HG02623 (cell line): ENCODE measurements around the gene VWC2.
"Not testable (repeated sequence)": the region's sequence is repeated elsewhere in the genome, so short reads cannot be mapped to it uniquely, and the experiment has no call there.

Experiments used
- ATAC-seq: cut with Tn5 transposase; IDR thresholded peaks from one replicate; pipeline ENCODE4 v1.9.1; 2021; ENCODE audit warnings: moderate library complexity; ENCODE audit not compliant: unreplicated experiment

Gene VWC2

DNA sequence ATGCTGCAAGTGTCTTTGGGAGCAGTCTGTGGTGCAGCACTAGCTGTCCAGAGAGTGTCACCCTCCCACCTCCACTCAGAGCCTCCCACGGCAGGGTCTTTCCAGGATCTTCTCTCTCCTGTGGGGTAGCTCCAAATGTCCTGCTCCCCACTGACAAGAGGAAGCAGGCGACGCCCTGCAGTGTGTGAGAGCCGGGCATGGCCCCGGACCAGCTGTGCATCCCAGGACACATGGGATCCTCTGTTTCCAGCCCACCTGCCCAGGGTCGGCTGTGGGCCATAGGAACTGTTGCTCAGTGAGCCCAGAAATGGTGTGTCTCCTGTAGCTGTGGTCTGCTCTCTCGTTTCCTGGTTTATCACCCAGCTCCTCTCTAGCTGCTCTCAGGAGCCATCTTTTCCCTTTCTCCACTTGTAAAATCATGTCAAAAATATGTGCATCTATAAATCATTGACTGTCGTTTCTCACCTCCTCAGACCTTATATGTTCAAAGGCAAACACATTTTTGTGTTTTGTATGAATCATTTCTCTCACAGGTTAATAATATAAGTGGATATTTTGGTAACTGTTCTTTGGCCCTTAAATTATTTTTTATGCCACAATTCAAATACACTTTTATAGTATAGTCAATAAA, 74.9 kb downstream of the VWC2 start:
- ATAC-seq: no peak

DNA sequence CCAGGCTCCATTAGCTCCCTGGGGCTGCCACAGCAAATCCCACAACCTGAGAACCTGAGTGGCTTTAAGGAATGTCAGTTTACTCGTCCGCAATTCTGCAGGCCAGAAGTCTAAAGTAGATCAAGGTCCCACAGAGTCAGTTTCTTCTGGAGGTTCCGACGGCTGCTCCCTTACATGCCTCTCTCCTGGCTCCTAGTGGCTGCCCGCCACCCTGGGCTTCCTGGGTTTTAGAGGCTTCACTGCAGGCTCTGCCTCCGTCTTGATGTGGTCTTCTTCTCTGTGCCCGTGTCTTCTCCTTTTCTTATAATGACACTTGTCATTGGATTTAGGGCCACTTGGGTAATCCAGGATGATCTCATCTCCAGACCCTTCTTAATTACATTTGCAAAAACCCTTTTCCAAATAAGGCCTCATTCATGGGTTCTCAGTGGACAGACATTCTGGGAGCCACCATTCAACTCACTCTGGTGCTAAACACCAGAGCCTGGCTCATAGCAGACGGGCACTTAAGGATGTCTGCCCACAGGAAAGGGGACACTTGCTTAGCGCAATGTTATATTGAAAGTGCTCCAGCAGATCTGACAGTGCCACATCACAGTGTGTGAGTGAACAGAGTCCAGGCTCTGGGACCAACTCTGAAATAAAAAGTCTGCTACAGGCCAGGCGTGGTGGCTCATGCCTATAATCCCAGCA, 77.6 kb downstream of the VWC2 start:
- no peak for ATAC-seq

GRCh38 chr7:49851614-49851934, 78.1 kb downstream of the VWC2 start:
- ATAC-seq: not testable (repeated sequence)

GRCh38 chr7:49852619-49853462, 79.4 kb downstream of the VWC2 start:
- ATAC-seq: peak; percentile 82

DNA sequence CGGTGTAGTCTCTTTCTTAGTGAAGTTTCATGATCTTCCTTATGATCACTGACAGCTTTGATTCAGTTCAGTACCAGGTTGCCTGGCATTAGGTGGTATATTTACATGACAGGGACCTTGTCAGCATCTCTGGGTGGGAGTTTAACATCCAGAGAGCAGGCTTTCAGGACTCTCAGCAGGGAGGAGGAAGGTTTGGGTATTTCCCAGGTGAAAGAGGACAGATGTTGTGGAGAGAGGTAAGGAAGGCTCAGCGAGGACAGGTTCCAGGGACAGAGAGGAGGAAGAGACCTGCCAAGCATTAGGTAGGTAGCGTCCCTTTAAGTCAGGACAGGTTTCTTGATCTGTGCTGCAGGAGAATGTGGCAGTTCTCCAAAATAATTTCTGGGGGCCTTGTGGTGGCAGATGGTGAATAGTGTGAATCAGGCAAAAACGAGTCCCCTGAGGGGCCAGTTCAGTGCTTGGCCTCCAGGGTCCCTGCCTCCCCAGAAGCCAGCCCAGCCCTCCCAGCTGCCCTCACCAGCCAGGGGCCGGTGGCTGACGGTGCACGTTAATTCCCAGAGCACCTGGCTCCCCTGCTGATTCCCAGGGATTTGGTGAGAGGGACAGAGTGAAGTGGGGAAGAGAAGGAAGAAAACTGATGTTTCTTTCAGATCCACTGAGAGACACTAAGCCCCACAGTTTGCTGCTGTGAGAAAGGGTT, 82.0 kb downstream of the VWC2 start:
- ATAC-seq: no peak

DNA sequence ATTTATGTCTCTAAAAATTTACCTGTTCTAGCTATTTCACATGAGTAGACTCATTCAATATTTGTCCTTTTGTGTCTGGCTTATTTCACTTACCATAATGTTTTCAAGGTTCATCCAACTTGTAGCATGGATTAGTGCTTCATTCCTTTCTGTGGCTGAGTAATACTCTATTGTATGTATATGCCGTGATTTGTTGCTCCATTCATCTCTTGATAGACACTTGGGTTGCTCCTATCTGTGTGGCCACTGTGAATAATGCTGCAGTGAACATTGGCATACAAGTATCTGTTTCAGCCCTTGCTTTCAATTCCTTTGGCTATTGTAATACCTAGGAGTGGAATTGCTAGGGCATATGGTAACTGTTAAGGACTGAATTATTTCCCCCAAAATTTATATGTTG, 86.9 kb downstream of the VWC2 start:
- no peak for ATAC-seq

- ATAC-seq: no peak
Observed at GRCh38 chr7:49866076-49866735, 92.8 kb downstream of the VWC2 start.

DNA sequence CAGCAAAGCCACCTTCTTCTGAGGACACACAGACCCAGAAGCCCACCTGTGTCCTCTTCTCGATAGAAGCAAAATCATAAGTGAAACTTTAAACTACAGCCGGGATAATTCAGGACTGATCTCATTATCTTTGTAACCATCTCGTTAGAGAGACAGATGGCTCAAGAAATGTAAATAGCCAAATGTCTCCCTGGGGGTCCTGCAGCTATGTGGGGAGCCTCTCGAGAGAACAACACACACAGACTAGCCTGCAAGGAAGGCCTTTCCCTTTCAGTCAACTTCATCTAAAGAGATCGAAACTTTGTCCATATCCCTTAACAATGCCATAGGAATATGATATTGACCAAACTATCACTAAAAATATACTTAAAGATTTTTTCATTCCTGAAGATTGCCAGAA, 93.5 kb downstream of the VWC2 start:
- ATAC-seq: no peak

GRCh38 chr7:49873420-49873819, 100.0 kb downstream of the VWC2 start:
- no peak for ATAC-seq

GRCh38 chr7:49875336-49875735, 101.9 kb downstream of the VWC2 start:
- ATAC-seq: no peak

- ATAC-seq: no peak
Observed at GRCh38 chr7:49876202-49876601, 102.8 kb downstream of the VWC2 start.

- ATAC-seq: no peak
Observed at GRCh38 chr7:49878089-49878488, 104.7 kb downstream of the VWC2 start.

GRCh38 chr7:49878627-49879026, 105.2 kb downstream of the VWC2 start:
- no peak for ATAC-seq

- ATAC-seq: no peak
Observed at GRCh38 chr7:49883933-49884332, 110.5 kb downstream of the VWC2 start.

- no peak for ATAC-seq
Observed at GRCh38 chr7:49885593-49886285, 112.3 kb downstream of the VWC2 start.

DNA sequence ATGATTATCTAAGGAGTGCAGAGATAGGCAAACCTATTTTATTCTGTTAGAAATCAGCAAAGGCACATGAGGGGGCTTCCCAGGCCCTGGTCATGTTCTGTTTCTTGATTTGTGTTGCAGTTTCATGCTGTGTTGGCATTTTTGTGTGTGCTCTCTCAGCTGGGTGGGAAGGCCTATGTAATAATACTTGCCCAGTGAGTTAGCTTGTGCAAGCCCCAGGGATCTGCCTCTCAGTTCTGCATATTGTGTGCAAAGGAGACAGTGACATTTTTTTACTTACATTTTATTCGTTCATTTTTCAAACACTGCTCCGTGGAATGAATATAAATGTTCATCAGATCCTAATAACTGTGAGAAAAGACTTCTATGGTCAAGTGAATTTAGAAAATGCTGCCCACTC, 119.0 kb downstream of the VWC2 start:
- ATAC-seq: no peak

GRCh38 chr7:49893131-49893530, 119.7 kb downstream of the VWC2 start:
- ATAC-seq: no peak

DNA sequence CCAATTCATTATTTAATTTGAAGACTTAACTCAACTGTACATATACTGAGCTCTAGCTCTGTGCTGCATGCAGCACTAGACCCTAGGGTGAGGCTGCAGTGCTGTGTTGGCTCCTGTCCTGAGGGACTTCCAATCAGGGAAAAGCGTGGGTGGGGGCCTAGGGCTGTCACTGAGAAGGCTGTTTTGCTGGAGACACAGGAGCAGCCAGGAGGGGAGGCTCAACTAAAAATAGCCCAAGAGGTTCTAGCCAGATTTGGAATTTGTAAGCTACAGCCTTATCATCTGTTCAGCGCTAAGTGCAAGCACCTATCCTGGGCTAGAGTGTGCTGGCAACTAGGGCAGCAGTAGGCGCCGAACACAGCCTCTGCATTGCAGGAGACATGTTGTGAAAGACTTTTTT, 121.1 kb downstream of the VWC2 start:
- ATAC-seq: no peak

GRCh38 chr7:49911909-49912308, 138.5 kb downstream of the VWC2 start:
- ATAC-seq: no peak

DNA sequence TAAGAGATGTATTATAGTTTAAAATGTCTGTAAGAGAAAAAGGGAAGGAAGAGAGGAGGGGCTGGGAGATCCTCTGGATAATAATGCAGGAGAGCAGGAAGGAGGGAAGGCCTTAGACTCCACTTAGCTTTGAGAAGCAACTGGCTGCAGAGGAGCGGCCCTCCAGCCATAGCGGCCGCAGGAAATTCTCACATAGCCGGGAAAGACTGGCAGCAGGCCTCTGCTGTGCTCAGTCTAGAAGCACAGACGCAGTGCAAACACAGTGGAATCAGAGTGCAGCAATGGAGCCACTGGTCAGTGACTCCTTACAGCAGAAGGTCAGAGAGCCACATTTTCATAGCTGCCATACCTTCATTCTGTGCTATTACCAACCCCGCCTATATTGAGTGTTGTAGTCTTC, 153.3 kb downstream of the VWC2 start:
- no peak for ATAC-seq
